ENCODE measurements around the gene MGAT2. TPM values are rescaled to one million over a fixed set of nuclear protein-coding genes. Genes with fewer than 3 reads are reported as not detected.
"Not testable (repeated sequence)": the region's sequence is repeated elsewhere in the genome, so short reads cannot be mapped to it uniquely, and the experiment has no call there.

Gene MGAT2
- polyA plus RNA-seq, 3 donors = 7.3 to 24.6 (median 16.6) TPM

- DNase-seq (ENCODE audit: extremely low read depth in 1 of 11, low read depth in 9 of 11, low spot score in 4 of 11) = peak; percentile 60 to 87 (median 79)
These were observed 14.1 kb downstream of the MGAT2 start, which contains the start of gene DNAAF2 for GRCh38 chr14:49634547-49635334. TSS of gene DNAAF2 (minus strand) at chr14:49635244. CDS start at chr14:49635149, 95 bp downstream.

- DNase-seq (ENCODE audit: extremely low read depth in 1 of 11, low read depth in 9 of 11, low spot score in 4 of 11) = no peak
These were observed 16.3 kb downstream of the MGAT2 start for GRCh38 chr14:49636866-49637265.

- DNase-seq (ENCODE audit: extremely low read depth in 1 of 11, low read depth in 9 of 11, low spot score in 4 of 11) = no peak
These were observed 17.0 kb downstream of the MGAT2 start for GRCh38 chr14:49637534-49638078.

- DNase-seq (ENCODE audit: extremely low read depth in 1 of 11, low read depth in 9 of 11, low spot score in 4 of 11) = no peak
These were observed 20.2 kb downstream of the MGAT2 start for GRCh38 chr14:49640540-49641417.

- DNase-seq (ENCODE audit: extremely low read depth in 1 of 11, low read depth in 9 of 11, low spot score in 4 of 11) = no peak
These were observed 21.1 kb downstream of the MGAT2 start for GRCh38 chr14:49641697-49642129.

GRCh38 chr14:49642163-49642562 is 21.6 kb downstream of the MGAT2 start:
- no peak for DNase-seq (ENCODE audit: extremely low read depth in 1 of 11, low read depth in 9 of 11, low spot score in 4 of 11)

GRCh38 chr14:49653508-49653907 is 32.9 kb downstream of the MGAT2 start:
- no peak for DNase-seq (ENCODE audit: extremely low read depth in 1 of 11, low read depth in 9 of 11, low spot score in 4 of 11)

GRCh38 chr14:49654511-49654910 is 33.9 kb downstream of the MGAT2 start:
- DNase-seq (ENCODE audit: extremely low read depth in 1 of 11, low read depth in 9 of 11, low spot score in 4 of 11) = no peak

- DNase-seq (ENCODE audit: extremely low read depth in 1 of 11, low read depth in 9 of 11, low spot score in 4 of 11) = not testable (repeated sequence)
These were observed 36.9 kb downstream of the MGAT2 start for GRCh38 chr14:49657500-49657899.

- no peak for DNase-seq (ENCODE audit: extremely low read depth in 1 of 11, low read depth in 9 of 11, low spot score in 4 of 11)
These were observed 39.2 kb downstream of the MGAT2 start for GRCh38 chr14:49659526-49660455.

GRCh38 chr14:49670475-49670874 is 49.9 kb downstream of the MGAT2 start:
- no peak for DNase-seq (ENCODE audit: extremely low read depth in 1 of 11, low read depth in 9 of 11, low spot score in 4 of 11)

Other genes with a start within 250 kb of the MGAT2 start
- gene RPS29, start 34.4 kb upstream of the MGAT2 start, polyA plus RNA-seq (ENCODE audit: insufficient read length in 3 of 3) = 1,000 to 10,000 TPM; 1,430 to 1,747 (median 1,622) TPM
- 10 to 100 TPM; 10.4 to 15.6 (median 13.8) TPM for gene LRR1, start 21.9 kb upstream of the MGAT2 start, polyA plus RNA-seq (ENCODE audit: insufficient read length in 3 of 3)
- gene RPL36AL, start 173 bp upstream of the MGAT2 start, polyA plus RNA-seq (ENCODE audit: insufficient read length in 3 of 3) = 100 to 1,000 TPM; 210 to 239 (median 220) TPM
- 10 to 100 TPM; 15.8 to 18.7 (median 16.5) TPM for gene DNAAF2, start 14.4 kb downstream of the MGAT2 start, polyA plus RNA-seq (ENCODE audit: insufficient read length in 3 of 3)
- gene POLE2, start 67.4 kb downstream of the MGAT2 start, polyA plus RNA-seq (ENCODE audit: insufficient read length in 3 of 3) = 10 to 100 TPM; 16.7 to 22.0 (median 20.2) TPM
- gene KLHDC1, start 72.3 kb downstream of the MGAT2 start, polyA plus RNA-seq (ENCODE audit: insufficient read length in 3 of 3) = 1 to 10 TPM; 4.0 to 7.5 (median 5.3) TPM
- 100 to 1,000 TPM; 133 to 182 (median 176) TPM for gene KLHDC2, start 147.4 kb downstream of the MGAT2 start, polyA plus RNA-seq (ENCODE audit: insufficient read length in 3 of 3)
- 10 to 100 TPM; 77.1 to 91.4 (median 83.2) TPM for gene NEMF, start 232.0 kb downstream of the MGAT2 start, polyA plus RNA-seq (ENCODE audit: insufficient read length in 3 of 3)